Esophagus squamous epithelium (tissue), 4 donors: ENCODE results near the gene RO60.

Experiments
- POLR2A ChIP-seq, 4 donors: fragments of 450-650 bp; IDR thresholded peaks; one replicate each; pipeline ENCODE4 v1.6.1; 2017; ENCODE audit warnings: antibody characterized with exemption in 4 of 4, mild to moderate bottlenecking in 4 of 4, moderate library complexity in 3 of 4
- TF ChIP-seq, protein P1 (sequence below), 6 experiments: fragments of 450-650 bp in 4 of 6; fragments of 200-600 bp in 2 of 6; sonication (generic) in 2 of 6; IDR thresholded peaks; one replicate each; pipeline ENCODE4 v1.5.1; 2016 to 2019; ENCODE audit warnings: antibody characterized with exemption in 6 of 6, mild to moderate bottlenecking in 4 of 6, moderate library complexity in 4 of 6

DNA sequence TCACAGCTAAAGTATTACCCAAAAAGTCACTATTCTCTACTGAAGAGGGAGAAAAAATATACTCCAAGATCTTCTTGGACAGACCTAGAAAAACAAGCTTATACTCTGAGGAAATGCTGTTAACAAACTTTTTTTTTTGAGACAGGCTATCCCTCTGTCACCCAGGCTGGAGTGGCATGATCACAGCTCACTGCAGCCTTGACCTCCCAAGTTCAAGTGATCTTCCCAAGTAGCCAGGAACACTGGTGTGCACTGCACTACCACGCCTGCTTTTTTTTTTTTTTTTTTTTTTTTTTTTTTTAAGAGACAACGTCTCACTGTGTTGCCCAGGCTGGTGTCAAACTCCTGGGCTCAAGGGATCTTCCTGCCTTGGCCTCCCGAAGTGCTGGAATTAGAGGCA is 28.5 kb downstream of the RO60 start:
- TF ChIP-seq, protein P1, sequence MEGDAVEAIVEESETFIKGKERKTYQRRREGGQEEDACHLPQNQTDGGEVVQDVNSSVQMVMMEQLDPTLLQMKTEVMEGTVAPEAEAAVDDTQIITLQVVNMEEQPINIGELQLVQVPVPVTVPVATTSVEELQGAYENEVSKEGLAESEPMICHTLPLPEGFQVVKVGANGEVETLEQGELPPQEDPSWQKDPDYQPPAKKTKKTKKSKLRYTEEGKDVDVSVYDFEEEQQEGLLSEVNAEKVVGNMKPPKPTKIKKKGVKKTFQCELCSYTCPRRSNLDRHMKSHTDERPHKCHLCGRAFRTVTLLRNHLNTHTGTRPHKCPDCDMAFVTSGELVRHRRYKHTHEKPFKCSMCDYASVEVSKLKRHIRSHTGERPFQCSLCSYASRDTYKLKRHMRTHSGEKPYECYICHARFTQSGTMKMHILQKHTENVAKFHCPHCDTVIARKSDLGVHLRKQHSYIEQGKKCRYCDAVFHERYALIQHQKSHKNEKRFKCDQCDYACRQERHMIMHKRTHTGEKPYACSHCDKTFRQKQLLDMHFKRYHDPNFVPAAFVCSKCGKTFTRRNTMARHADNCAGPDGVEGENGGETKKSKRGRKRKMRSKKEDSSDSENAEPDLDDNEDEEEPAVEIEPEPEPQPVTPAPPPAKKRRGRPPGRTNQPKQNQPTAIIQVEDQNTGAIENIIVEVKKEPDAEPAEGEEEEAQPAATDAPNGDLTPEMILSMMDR (IDR thresholded peaks at IDR 0.05): no peak
- no peak for TF ChIP-seq POLR2A (IDR thresholded peaks at IDR 0.05)
